HG02885 (cell line): Measurements from ENCODE around the gene LINC01488.

ENCODE experiments used
- ATAC-seq: cut with Tn5 transposase; IDR thresholded peaks from one replicate; pipeline ENCODE4 v1.9.1; 2021; ENCODE audit warnings: mild to moderate bottlenecking; ENCODE audit not compliant: unreplicated experiment, poor library complexity

The LINC01488 gene

GRCh38 chr11:69444381-69445130 is 36.9 kb upstream of the LINC01488 start:
- ATAC-seq = no peak

DNA sequence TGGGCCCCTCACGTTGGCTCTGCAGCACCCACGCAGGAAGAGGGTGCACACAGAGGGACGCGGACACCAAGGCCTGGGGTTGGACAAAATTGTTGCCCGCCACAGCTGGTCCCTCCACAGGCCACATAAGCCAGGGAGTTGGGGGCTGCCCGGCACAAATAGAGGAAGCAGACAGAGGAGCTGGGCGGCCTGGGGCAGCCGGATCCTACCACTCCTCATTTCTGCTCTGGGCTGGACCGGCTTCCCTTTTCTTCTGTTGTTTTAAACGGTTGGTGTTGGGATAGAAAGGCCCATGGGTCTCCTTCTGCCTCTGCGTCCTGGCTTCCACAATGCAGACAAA is 36.4 kb upstream of the LINC01488 start:
- ATAC-seq = no peak

DNA sequence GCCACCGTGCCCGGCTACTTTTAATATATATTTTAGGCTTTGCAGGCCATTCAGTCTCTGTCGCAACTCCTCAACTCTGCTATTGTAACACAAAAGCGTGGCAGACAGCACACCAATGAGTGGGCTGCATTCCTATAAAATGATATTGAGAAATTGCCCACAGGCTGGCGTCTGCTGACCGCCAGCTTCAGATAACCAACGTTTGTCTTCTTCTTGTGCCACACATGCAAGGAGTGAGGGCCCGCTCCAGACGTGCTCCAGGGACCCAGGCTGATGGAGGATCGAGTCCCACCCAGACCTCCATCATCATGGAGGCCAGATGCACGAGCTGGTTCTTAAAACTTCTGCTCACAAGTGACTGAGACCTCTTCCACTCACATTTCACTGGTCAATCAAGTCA is 35.4 kb upstream of the LINC01488 start:
- no peak for ATAC-seq

- no peak for ATAC-seq
Measured at GRCh38 chr11:69447786-69448185, 33.7 kb upstream of the LINC01488 start.

GRCh38 chr11:69448471-69449284 is 32.8 kb upstream of the LINC01488 start:
- no peak for ATAC-seq

GRCh38 chr11:69449320-69450063 is 32.0 kb upstream of the LINC01488 start:
- ATAC-seq = no peak

DNA sequence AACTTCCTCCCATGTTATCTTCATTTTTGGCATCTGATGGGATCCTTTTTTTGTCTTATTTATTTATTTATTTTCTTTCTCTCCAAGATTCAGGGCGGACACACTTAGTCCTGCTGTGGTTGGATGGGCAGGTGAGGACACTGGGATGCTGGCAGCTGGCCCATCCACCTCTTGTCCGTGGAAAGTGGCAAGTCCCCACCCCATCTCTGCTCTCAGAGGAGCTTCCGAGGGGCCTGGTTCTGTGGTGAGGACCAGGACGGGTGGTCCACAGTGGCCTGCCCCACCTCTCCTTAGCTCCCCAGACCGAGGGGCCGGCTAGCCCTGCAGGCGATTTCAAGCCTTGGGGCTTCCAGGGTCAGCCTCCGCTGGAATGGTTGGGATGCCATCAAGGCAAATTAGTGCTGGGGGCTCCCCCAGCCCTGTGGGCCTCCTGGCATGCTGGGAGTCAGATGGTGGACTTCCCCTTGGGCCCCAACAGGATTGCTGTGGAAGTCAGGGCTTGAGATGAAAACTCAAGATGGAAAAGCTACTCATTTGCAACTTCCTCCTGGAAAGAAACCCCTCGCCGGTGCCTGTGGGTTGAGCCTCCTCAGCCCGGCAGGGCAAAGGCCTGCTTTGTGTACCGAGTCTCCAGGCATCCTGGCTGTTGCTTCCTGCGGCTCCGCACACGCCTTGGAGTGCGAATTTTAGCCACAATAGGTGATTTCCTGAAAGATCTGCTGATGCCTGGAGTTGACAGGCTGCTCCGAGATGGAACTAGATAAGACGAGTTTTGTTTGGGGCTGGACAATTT is 31.2 kb upstream of the LINC01488 start:
- no peak for ATAC-seq

DNA sequence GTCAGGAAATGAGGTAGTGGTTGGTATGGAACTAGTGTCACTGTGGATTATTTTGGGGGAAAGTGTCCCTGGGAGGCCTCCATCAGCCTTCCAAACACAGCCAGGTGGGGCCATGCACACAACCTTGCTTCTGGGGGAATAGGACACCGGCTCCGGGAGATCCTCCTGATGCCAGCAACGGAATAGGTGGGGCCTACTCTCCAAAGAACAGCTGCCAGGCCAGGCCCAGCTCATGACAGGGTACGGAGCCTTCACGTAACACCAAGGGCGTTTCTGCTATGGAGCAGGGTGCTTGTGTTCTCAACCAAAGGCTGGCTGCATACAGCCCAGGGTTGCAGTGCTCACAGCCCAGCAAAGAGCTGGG is 30.6 kb upstream of the LINC01488 start:
- ATAC-seq = no peak

GRCh38 chr11:69451289-69451688 is 30.2 kb upstream of the LINC01488 start:
- no peak for ATAC-seq

DNA sequence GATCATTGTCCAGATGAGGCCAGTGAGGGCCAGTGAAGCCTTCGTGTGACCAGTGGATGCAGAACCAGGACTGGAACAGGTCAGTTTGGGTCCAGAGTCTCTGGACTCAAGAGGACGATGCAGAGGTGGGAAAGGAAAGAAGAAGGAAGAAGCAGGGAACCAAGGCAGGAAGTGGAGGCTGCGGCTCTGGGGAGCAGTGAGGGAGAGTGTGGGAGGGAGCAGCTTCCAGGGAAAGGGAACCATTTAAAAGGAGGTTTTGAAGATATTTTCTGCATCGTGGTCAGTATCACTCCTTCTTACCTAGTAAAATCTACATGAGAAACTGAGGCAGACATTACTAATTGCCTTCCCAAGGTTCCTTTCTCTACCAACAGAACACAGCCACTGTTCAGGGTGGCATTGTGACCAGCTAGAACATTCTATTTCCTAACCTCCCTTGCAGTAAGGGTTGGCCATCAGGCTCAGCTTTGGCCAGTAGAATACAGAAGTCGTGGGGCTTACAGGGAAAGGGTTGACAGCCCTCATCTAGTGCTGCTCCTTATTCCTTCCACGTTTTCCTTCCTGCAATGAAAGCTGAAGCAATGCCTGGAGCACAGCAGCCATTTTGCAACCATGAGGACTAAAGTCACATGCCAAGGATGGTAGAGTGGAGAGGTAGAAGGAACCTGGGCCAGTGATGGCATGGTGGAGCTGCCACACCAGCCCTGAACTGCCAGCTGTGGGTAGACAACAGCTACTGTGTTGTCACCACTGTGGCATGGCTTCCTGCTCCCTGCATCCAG is 29.1 kb upstream of the LINC01488 start:
- ATAC-seq = no peak

- no peak for ATAC-seq
Measured at GRCh38 chr11:69453151-69453550, 28.3 kb upstream of the LINC01488 start.

DNA sequence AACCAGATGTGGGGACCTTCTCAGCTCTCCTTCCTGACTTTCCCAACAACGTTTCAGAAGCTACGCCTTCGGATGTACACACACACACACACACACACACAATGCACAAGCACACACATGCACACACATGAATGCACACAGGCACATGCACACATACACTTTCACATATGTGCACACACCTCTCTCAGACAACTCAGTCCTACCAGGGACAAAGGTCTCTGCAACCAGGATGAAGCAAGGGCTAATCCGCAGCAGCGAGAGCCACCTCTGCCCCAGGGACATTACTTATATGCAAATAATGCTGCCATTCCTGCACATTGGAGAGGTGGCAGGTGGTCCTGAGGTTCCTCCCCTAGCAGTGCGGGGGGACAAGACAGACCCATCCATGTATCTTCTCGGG is 27.4 kb upstream of the LINC01488 start:
- no peak for ATAC-seq

- no peak for ATAC-seq
Measured at GRCh38 chr11:69455969-69456368, 25.5 kb upstream of the LINC01488 start.

GRCh38 chr11:69456712-69457111 is 24.8 kb upstream of the LINC01488 start:
- ATAC-seq = no peak

DNA sequence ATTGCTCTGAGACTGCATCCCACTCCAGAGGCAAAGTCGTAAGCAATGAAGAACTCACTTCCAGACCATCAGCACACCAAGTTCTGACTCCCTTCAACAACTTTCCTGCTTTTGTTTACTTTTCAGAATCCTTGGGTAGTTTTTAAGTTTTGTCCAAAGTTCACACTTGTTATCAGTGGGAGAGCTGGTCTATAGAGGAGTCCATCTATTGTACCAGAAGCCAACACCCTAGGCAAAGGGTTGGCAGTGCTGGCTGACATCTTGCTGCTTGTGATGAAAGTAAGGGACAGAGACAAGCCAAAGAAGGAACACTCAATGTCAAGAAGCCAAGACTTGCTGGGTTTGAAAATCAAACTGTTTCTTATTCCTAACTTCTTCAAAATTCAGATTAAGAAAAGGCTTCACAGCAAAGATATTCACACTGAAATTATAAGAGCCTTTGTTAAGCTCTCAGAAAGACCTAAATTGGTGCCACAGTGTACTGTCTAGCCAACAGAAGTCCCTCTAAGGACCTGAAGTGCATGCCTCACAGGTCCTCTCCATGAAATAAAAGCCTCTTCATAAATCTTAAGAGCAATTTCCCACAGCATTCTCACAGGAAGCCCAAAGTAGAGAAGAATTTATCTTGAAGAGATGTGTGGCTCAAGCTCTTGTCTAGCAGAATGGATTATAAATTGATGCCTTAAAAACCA is 21.5 kb upstream of the LINC01488 start:
- no peak for ATAC-seq

- no peak for ATAC-seq
Measured at GRCh38 chr11:69460540-69461257, 20.8 kb upstream of the LINC01488 start.

- ATAC-seq = no peak
Measured at GRCh38 chr11:69461272-69461962, 20.0 kb upstream of the LINC01488 start.
